Peyer's patch (tissue), 4 donors: Measurements from ENCODE around the gene CACNA2D4. TPM values are rescaled to one million over a fixed set of nuclear protein-coding genes. Genes with fewer than 3 reads are reported as not detected.

Source experiments
- DNase-seq, 3 donors: peaks; one replicate each; pipeline ENCODE4 v3.0.0-alpha.2; 2017 to 2019
- H3K27ac ChIP-seq, 4 donors: fragments of 200-600 bp; sonication (generic); one replicate each; pipeline ENCODE4 v1.5.1; 2016 to 2019
- H3K27me3 ChIP-seq, 2 donors: fragments of 200-600 bp; sonication (generic); one replicate each; pipeline ENCODE4 v1.5.1; 2019
- H3K36me3 ChIP-seq, 3 donors: fragments of 200-600 bp; sonication (generic); one replicate each; pipeline ENCODE4 v1.5.1; 2016 to 2019
- H3K4me1 ChIP-seq, 4 donors: fragments of 200-600 bp; sonication (generic); one replicate each; pipeline ENCODE4 v1.5.1; 2016 to 2019
- H3K4me3 ChIP-seq, 4 donors: fragments of 200-600 bp; sonication (generic); 1 replicate in 3 of 4; 2 replicates in 1 of 4; pipeline ENCODE4 v1.5.1; 2016 to 2019; ENCODE audit warnings: mild to moderate bottlenecking in 1 of 4
- H3K9me3 ChIP-seq, 4 donors: fragments of 200-600 bp; sonication (generic); one replicate each; pipeline ENCODE4 v1.5.1; 2016 to 2019; ENCODE audit warnings: mild to moderate bottlenecking in 1 of 4
- CTCF ChIP-seq, 6 experiments: fragments of 450-650 bp in 4 of 6; fragments of 200-600 bp in 2 of 6; sonication (generic) in 1 of 6; IDR thresholded peaks; one replicate each; pipeline ENCODE4 v1.5.1; 2017 to 2019; ENCODE audit warnings: antibody characterized with exemption in 6 of 6, mild to moderate bottlenecking in 3 of 6, moderate library complexity in 1 of 6
- POLR2A ChIP-seq, 2 donors: fragments of 450-650 bp; IDR thresholded peaks; one replicate each; pipeline ENCODE4 v1.5.1; 2017; ENCODE audit warnings: antibody characterized with exemption in 2 of 2, mild to moderate bottlenecking in 2 of 2, moderate library complexity in 2 of 2
- total RNA-seq, 4 donors: library from RNA; depleted of rRNA; stranded (reverse); fragments of >200 nt; gene quantifications; one replicate each; pipeline ENCODE4 v1.1.0, GENCODE V29; 2016

CACNA2D4 gene
- total RNA-seq, 4 donors from 2014 or later = 9.5 to 19.3 (median 12.3) TPM

DNA sequence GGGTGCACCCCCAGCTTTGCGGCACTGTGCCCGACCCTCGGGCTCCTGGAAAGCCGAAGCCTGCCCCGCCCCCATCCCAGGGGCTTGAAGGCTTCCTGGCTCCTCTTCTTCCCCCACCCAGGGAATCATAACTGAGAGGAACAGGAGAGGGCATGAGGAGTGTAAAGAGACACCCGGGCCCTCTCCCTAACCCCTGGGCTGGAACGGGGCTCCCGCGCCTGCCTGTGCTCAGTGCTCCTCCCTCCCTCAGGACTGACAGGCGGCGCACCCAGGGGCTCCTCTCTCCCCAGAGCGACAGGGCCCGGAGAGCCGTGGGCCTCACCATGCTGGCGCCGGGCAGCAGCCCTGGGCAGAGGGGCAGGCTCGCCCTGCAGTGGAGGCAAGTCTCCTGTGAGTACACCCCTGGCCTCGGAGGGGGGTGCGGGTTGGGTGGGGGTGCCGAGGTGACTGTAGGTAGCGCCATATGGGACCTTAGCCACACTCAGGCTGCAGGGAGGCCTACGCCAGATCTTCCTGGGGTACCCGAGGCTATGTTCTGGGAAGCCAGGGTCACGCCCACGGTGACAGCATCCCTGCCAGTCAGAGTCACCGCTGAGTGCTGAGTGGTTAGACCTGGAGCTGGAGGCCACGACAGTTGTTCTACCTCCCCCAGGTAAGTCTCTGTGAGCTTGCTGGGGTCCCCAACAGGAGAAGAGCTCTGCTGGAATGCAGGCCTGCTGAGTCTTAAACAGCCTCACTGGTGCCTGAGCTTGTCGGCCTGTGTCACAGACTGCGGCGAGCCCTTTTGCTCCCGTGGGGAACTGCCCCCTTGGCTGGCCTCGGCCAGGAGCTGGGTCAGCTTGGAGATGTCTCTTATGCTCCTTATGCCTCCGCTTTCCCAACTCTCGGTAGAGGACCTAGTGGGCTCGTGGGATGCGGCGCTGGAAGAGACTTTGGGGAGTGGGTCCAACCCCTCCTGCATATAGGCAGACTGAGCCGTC is 90.3 kb downstream of the CACNA2D4 start:
- no peaks in the 10 kb centered on the region for H3K4me1 ChIP-seq
- no peak for DNase-seq
- H3K27ac ChIP-seq = no peak overlapping the region
- H3K4me3 ChIP-seq = no peak overlapping the region
- no peaks in the 10 kb centered on the region for H3K27me3 ChIP-seq
- H3K9me3 ChIP-seq = no peaks in the 10 kb centered on the region
- no peak for TF ChIP-seq POLR2A (IDR thresholded peaks at IDR 0.05)
- H3K36me3 ChIP-seq = no peaks in the 10 kb centered on the region

DNA sequence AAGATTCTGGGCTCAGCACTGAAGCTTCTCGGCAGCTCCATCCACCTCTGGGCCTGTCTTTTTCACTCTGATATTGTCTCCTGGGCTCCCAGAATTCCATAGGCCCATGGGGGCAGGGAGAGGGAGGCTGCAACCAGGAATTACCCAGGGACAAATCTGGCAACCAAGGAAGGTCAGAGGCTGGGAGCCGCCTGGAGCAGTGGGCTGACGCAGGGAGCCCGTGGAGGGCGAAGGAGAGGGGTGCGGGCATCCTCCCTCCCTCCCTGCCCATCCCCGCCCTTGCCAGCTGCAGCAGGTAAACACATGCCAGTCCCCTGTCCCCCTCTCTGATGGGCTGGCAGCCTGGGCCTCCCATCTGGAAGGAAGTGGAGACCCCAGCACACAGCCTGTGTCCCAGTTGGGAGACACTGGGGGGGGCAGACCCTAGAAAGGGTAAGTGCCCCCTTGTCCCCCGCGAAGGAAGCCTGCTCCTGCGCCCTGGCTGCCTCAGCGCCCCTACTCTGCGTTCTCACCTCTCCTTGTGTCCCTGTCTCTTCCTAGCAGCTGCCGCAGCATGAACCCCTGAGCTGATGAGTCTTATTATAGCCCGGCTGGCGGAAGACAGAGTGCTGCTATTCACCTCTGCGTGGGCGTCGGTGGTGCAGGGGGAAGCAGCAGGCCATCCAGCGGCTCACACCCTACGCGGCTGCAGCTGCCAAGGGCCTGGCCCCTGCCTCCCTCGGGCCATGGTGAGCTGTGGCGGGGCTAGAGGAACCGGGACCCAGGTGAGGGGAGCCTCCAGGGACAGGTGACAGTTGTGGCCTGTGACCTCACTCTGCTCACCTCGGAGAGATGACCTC is 91.4 kb downstream of the CACNA2D4 start:
- H3K4me3 ChIP-seq = no peak overlapping the region
- no peaks in the 10 kb centered on the region for H3K4me1 ChIP-seq
- no peak for DNase-seq
- H3K27me3 ChIP-seq = no peaks in the 10 kb centered on the region
- H3K27ac ChIP-seq = no peak overlapping the region
- no peaks in the 10 kb centered on the region for H3K36me3 ChIP-seq
- H3K9me3 ChIP-seq = no peaks in the 10 kb centered on the region
- no peak for TF ChIP-seq CTCF (IDR thresholded peaks at IDR 0.05)
- TF ChIP-seq POLR2A (IDR thresholded peaks at IDR 0.05) = no peak

DNA sequence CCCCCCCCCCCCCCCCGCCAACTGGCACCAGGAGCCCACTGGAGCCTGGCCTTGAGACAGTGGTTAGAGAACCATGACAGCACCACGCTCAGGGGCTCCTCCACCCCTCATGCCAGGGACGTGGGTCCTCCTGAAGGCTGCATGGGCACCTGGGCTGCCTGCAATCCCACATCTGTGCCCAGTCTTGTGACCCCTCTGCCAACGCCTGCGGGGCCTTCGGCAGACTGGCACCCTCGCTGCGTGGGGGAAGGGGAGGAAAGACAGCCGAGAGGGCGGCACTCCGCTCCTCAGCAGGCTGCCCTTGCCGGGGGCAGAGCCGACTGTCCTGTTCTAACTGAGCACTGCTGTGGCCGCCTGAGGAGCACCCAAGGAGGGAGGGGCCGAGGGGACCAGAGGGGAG is 92.1 kb downstream of the CACNA2D4 start:
- H3K27ac ChIP-seq = no peak overlapping the region
- DNase-seq = no peak
- no peak overlapping the region for H3K4me3 ChIP-seq
- no peaks in the 10 kb centered on the region for H3K4me1 ChIP-seq
- H3K27me3 ChIP-seq = peaks cover 0 to 5% of the 10 kb centered on the region in 2 donors
- TF ChIP-seq POLR2A (IDR thresholded peaks at IDR 0.05) (no peak), CTCF (IDR thresholded peaks at IDR 0.05) (no peak)
- H3K9me3 ChIP-seq = no peaks in the 10 kb centered on the region
- H3K36me3 ChIP-seq = no peaks in the 10 kb centered on the region

DNA sequence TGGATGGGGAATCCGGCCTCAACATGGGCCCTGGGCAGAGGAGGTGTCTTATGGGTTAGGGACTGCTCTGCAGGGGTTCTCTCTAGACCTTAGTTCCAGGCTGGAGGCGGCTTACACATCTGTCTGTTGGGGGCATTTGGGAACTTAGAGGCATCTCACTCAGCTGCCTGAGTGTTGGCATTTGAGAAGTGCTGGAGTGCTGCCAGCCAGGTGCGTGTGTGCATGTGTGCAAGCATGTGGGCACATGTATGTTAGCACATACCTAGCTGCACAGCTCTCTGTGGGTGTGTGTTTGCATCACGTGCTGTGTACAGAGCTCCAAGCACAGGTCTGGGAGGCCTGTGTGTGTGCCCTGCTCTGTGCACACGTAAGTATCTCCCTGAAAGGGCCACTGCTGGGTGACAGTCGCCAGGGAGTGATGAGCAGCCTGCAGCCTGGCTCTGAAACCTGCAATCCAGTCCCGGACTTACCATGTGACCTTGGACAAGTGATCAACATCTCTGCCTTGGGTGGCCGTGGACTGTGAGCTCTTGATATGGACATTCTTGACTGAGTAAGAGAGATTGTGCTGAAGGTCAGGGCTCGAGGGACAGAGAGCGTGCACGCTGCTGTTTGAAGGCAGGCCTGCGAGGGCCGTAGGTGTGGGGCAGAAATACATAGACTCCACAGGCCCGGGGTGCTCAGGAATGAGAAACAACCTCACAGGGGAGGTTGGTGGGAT is 92.9 kb downstream of the CACNA2D4 start:
- no peaks in the 10 kb centered on the region for H3K9me3 ChIP-seq
- no peak for DNase-seq

DNA sequence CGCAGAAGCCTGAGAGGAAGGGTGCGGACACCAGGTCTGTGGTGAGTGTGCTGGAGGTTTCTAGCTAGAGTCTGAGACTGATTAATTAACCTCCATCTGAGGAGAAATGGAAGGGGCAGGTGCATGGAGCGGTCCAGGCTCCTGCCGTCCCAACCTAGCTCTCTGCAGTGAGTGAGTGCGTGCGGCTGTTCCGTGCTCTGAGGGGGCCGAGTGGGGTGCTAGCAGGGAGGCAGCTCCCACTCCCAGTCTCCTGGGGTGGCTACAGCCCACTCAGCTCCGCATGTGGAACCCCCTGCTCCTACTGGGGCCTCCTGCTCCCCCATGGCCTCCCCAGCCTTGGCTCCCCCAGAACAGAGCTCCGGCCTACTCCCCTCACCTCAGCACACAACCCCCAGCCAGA is 95.2 kb downstream of the CACNA2D4 start:
- no peak overlapping the region for H3K4me3 ChIP-seq
- H3K36me3 ChIP-seq = no peaks in the 10 kb centered on the region
- H3K27ac ChIP-seq = no peak overlapping the region
- DNase-seq = no peak
- H3K9me3 ChIP-seq = no peaks in the 10 kb centered on the region
- no peaks in the 10 kb centered on the region for H3K4me1 ChIP-seq
- TF ChIP-seq CTCF (IDR thresholded peaks at IDR 0.05) (no peak), POLR2A (IDR thresholded peaks at IDR 0.05) (no peak)
- peaks cover 0 to 8% of the 10 kb centered on the region in 2 donors for H3K27me3 ChIP-seq

More for the DNA sequence above, 92.9 kb downstream of the CACNA2D4 start:
- H3K27ac ChIP-seq = no peak overlapping the region
- no peak for TF ChIP-seq POLR2A (IDR thresholded peaks at IDR 0.05)
- no peak for TF ChIP-seq CTCF (IDR thresholded peaks at IDR 0.05)
- H3K4me1 ChIP-seq = no peaks in the 10 kb centered on the region
- H3K27me3 ChIP-seq = peaks cover 0 to 8% of the 10 kb centered on the region in 2 donors
- H3K4me3 ChIP-seq = no peak overlapping the region
- H3K36me3 ChIP-seq = no peaks in the 10 kb centered on the region
